MG63 (cell line): ENCODE measurements around the gene FUS. TPM values are rescaled to one million over a fixed set of nuclear protein-coding genes. Genes with fewer than 3 reads are reported as not detected.
"Not testable (repeated sequence)": the region's sequence is repeated elsewhere in the genome, so short reads cannot be mapped to it uniquely, and the experiment has no call there.

Experiments used
- DNase-seq: peaks from one replicate; pipeline ENCODE4 v3.0.0-alpha.2; 2020
- H3K27me3 ChIP-seq: fragments of 250-450 bp; sonication (Bioruptor Pico); 2 replicates; pipeline ENCODE4 v1.5.1; 2020; ENCODE audit warnings: mild to moderate bottlenecking, moderate library complexity
- H3K36me3 ChIP-seq: fragments of 250-450 bp; sonication (Bioruptor Pico); 2 replicates; pipeline ENCODE4 v1.5.1; 2020; ENCODE audit warnings: mild to moderate bottlenecking, moderate library complexity
- H3K4me3 ChIP-seq: fragments of 250-450 bp; sonication (Bioruptor Pico); 2 replicates; pipeline ENCODE4 v1.5.1; 2020; ENCODE audit warnings: mild to moderate bottlenecking, moderate library complexity
- H3K9me3 ChIP-seq: fragments of 250-450 bp; sonication (Bioruptor Pico); 2 replicates; pipeline ENCODE4 v1.5.1; 2020; ENCODE audit warnings: mild to moderate bottlenecking, moderate library complexity
- total RNA-seq: library from RNA; depleted of rRNA; stranded (reverse); fragments of >200 nt; shearing (Covaris generic); gene quantifications from 2 replicates; pipeline ENCODE4 v1.2.3, GENCODE V29; 2014; ENCODE audit warnings: low replicate concordance

The FUS gene
- total RNA-seq, 1 experiment from 2014 or later: 17.2 TPM

DNA sequence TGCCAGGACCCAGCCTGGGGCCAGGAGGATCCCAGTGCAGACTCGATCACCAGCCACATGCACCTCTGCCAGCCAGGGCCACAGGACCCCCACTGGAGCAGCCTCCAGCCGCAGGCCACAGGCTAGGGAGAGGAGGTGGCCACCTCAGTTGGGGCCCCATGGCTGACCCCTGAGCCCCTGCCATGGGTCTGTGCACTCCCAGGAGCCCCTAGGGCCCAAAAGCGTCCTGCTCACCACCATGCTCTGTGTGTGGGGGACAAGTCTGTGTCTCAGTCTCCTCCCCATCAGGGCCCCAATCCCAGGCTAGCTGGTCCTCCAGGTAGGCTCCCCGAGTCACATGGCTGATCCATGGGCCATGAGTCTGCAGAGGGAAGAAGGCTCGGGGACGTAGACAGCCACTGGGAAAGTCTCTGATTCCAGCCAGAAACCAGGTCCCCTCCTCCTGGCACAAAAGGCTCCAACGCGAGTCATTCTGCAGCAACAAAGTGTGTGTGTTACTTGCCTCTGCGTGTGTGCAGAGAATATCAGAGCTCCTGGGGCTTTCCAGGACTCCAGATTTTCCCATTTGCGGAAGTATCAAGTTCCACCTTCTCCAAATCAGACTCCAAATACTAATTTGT is 38.3 kb upstream of the FUS start:
- H3K9me3 ChIP-seq: no peaks in the 10 kb centered on the region
- peak overlapping the region; percentile 34 for H3K4me3 ChIP-seq
- no peaks in the 10 kb centered on the region for H3K36me3 ChIP-seq
- DNase-seq: peak; percentile 72
- no peaks in the 10 kb centered on the region for H3K27me3 ChIP-seq

DNA sequence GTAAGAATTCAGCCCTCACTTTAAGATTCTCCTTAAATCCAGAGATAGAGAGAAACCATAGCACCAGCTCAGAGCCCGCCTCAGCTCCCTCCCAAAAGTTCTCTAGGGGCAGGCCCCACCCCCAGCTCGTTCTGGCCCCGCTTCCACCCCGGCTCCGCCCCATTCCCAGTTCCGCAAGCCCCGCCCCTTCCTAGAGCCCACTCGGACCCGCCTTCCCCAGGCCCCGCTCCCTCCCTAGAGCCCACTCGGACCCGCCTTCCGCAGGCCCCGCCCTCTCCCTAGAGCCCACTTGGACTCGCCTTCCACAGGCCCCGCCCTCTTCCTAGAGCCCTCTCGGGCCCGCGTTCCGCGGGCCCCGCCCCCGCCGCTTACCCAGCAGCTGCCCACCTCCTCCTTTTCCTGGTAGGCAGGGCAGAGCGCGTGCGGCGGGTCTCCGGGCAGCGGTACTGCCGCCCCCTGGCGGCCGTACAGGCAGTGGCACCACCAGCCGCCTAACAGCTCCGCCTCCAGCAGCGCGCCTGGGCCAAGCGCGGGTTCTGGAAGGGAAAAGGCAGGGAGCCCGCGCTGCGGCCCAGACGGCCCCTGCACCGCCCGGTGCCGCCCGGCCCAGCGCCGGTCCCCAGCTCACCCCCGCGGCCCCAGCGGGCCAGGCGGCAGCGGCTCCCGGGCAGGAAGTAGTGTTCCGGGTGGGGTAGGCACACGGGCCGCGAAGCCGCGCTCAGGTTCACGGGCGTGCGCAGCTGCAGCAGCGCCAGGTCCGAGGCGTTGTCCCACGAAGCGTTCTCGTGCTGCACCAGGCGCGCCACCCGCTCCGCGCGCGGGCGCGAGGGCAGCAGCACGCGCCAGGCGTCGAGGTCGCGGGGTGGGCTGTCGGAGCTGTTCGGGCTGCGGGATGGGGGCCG is 37.6 kb upstream of the FUS start:
- DNase-seq: peak; percentile 99
- H3K36me3 ChIP-seq: no peaks in the 10 kb centered on the region
- no peaks in the 10 kb centered on the region for H3K27me3 ChIP-seq
- H3K4me3 ChIP-seq: peak overlapping the region; percentile 34
- H3K9me3 ChIP-seq: no peaks in the 10 kb centered on the region

DNA sequence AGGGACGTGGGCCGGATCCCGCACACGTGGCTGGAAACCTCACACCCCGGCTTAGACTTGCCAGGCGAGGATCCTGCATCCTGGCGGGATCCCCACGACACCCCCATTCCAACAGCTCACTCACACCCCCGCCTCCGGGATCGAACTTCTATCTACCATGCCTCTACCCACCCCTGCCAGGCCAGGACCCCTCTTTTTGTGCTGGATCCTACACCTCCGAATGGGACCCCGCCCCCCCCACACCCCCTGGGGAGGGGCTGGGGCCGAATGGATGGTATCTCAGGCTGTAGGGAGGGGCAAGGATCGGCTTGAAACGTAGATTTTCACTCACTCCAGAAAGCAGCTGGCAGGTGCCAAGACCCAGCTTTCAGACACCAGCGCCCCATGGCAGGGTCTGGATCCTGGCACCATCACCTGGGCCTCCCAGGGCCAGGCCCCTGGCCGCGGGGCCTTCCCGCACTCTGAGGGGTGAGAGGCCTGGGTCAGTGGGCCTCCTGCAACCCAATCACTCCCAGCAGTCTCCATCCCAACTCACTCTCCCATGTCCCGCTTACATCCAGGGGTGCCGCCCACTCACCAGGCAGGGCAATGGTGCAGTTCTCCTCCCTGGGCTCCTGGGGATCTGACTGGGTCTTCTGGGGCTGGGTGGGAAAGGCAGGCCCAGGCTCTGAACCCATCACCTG is 36.8 kb upstream of the FUS start:
- Histone ChIP-seq H3K9me3 (no peaks in the 10 kb centered on the region), H3K36me3 (no peaks in the 10 kb centered on the region), H3K4me3 (no peak overlapping the region), H3K27me3 (no peaks in the 10 kb centered on the region)
- no peak for DNase-seq

- DNase-seq: no peak
- H3K27me3 ChIP-seq: no peaks in the 10 kb centered on the region
- H3K4me3 ChIP-seq: no peak overlapping the region
- no peaks in the 10 kb centered on the region for H3K36me3 ChIP-seq
- H3K9me3 ChIP-seq: no peaks in the 10 kb centered on the region
Observed at GRCh38 chr16:31143694-31144148, 36.2 kb upstream of the FUS start.

- not testable (repeated sequence) for H3K27me3 ChIP-seq, H3K9me3 ChIP-seq, H3K4me3 ChIP-seq, H3K36me3 ChIP-seq
- peak; percentile 60 for DNase-seq
Observed at GRCh38 chr16:31144418-31144817, 35.5 kb upstream of the FUS start.

DNA sequence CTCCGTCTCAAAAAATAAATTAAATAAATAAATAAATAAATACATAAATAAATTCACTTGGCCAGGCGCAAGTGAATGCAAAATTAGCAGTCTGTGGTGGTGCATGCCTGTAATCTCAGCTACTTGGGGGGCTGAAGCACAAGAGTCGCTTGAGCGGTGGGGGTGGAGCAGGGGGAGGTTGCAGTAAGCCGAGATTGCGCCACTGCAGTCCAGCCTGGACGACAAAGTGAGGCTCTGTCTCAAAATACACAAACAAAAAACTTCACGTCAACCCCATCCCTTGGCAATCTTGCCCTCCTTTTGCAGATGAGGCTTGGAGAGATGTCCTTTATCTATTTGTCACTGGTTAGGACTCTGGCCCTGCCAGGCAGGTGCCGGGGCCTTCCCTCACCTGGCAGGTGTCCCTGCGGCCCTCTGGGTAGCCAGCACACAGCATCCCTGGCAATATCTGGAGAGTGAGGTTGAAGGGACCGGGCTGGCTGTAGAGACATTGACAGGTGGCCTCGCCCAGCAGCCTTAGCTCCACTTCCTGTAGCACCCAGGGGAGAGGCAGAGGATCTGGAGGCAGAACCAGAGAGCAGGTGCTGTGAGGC is 34.4 kb upstream of the FUS start:
- no peaks in the 10 kb centered on the region for H3K9me3 ChIP-seq
- no peak for DNase-seq
- H3K36me3 ChIP-seq: no peaks in the 10 kb centered on the region
- no peak overlapping the region for H3K4me3 ChIP-seq
- no peaks in the 10 kb centered on the region for H3K27me3 ChIP-seq

- DNase-seq: no peak
- H3K36me3 ChIP-seq: no peaks in the 10 kb centered on the region
- H3K9me3 ChIP-seq: no peaks in the 10 kb centered on the region
- no peaks in the 10 kb centered on the region for H3K27me3 ChIP-seq
- H3K4me3 ChIP-seq: no peak overlapping the region
Observed at GRCh38 chr16:31147574-31147973, 32.4 kb upstream of the FUS start.

DNA sequence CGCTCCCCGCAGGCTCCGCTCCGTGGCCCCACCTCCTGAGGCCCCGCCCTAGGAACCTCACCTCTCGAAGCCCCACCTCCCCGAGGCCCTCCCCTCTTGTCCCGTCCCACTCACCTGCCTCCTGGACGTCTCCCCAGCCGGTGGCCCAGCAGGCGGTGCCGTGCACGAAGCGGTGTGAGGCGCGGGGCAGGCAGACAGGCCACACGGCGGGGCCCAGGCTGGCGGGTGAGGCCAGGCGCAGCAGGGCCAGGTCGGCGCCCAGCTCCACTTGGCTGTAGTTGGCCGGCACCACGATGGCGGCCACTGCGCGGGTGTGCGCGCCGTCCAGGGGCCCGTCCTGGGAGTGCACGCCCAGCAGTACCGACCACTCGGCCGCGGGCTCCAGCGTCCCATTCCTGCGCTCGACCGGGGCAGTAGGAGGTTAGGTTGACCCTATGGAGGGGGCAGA is 31.6 kb upstream of the FUS start:
- Histone ChIP-seq H3K4me3 (no peak overlapping the region), H3K27me3 (no peaks in the 10 kb centered on the region), H3K36me3 (no peaks in the 10 kb centered on the region), H3K9me3 (no peaks in the 10 kb centered on the region)
- no peak for DNase-seq

GRCh38 chr16:31148896-31149295 is 31.0 kb upstream of the FUS start:
- no peaks in the 10 kb centered on the region for H3K9me3 ChIP-seq
- H3K27me3 ChIP-seq: no peaks in the 10 kb centered on the region
- no peak overlapping the region for H3K4me3 ChIP-seq
- no peak for DNase-seq
- H3K36me3 ChIP-seq: no peaks in the 10 kb centered on the region

- DNase-seq: no peak
- H3K36me3 ChIP-seq: no peaks in the 10 kb centered on the region
- H3K4me3 ChIP-seq: no peak overlapping the region
Observed at GRCh38 chr16:31149332-31149731, 30.6 kb upstream of the FUS start.

DNA sequence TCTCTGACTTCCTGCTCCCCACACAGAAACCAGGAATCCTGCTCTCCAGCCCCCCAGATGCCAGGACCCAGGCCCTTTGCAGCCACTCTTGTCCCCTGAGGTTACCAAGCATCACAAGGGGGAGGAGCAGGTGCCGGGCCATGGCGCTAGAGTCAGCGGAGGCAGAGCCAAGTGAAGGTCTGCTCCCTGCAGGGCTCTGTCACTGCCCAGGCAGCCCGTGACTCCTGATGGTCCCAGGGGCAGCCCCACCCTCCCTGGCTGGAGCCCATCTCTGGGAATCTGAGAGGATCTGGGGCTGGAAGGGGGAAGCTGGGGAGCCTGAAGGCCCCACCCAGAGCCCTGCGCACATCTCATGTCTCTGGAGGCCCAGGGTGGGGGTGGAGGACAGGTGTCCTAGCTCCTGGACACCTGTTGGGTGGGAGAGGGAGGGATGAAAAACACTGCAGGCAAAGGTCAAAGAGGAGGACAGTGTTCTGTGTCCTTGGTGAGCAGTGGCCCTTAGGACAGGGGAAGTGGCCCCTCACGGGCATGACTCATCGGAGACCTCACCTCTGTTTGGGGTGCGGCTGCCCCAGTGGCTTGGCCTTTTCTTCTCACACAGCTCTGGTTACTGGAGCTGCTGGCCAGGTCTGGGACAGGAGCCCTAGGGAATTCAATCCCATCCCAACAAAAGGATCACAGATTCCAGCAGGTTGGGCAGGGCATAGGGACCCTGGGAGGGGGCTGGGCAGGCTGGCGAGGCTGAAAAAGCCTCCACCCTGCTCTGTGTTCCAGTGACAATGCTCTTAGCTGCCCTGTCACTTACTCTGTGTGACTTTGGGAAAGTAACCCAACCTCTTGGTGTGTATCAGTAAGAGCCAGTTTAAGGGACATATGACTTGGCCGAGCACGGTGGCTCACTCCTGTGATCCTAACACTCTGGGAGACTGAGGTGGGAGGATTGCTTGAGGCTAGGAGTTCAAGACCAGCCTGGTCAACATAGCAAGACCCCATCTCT is 29.7 kb upstream of the FUS start, which contains the start of gene PRSS36:
PRSS36 (minus strand) TSS at position 173 of the 997 bp plus-strand sequence; CDS start at position 142, 31 bp downstream.
- Histone ChIP-seq H3K36me3 (no peaks in the 10 kb centered on the region), H3K4me3 (no peak within 1 kb of the TSS), H3K27me3 (no peaks in the 10 kb centered on the region), H3K9me3 (no peaks in the 10 kb centered on the region)
- no peak for DNase-seq

More at GRCh38 chr16:31149332-31149731, 30.6 kb upstream of the FUS start:
- no peaks in the 10 kb centered on the region for H3K9me3 ChIP-seq
- H3K27me3 ChIP-seq: no peaks in the 10 kb centered on the region

DNA sequence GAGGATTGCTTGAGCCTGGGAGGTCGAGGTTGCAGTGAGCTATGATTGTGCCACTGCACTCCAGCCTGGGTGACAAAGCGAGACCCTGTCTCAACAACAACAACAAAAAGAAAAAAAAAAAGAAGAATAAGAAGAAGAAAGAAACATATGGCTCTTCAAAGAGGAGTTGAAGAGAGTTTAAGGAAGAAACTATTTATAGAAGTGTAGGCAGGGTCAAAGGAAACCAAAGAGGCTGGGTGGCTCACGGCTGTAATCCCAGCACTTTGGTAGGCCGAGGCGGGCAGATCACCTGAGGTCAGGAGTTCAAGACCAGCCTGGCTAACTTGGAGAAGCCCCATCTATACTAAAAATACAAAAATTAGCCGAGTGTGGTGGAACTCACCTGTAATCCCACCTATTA is 29.0 kb upstream of the FUS start:
- H3K27me3 ChIP-seq, H3K4me3 ChIP-seq, DNase-seq, H3K9me3 ChIP-seq, H3K36me3 ChIP-seq: not testable (repeated sequence)

- peaks cover 6% of the 10 kb centered on the region; the same call in 1 of the 2 replicates for H3K27me3 ChIP-seq
- H3K9me3 ChIP-seq: no peaks in the 10 kb centered on the region; the same call in 1 of the 2 replicates
- no peaks in the 10 kb centered on the region for H3K36me3 ChIP-seq
- no peak overlapping the region for H3K4me3 ChIP-seq
- no peak for DNase-seq
Observed at GRCh38 chr16:31157136-31157535, 22.8 kb upstream of the FUS start.

DNA sequence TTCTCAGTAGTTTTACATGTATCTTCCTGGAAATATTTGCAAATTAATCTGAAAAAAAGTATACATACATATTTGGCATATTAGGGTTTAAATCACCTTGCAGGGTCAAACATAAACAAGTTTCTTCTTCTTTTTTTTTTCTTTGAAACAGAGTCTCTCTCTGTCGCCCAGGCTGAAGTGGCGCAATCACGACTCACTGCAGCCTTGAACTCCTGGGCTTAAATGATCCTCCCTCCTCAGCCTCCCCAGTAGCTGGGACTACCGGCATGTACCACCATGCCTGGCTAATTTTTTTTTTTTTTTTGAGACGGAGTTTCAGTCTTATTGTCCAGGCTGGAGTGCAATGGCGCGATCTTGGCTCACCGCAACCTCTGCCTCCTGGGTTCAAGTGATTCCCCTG is 12.6 kb upstream of the FUS start:
- H3K4me3 ChIP-seq: no peak overlapping the region
- H3K9me3 ChIP-seq: no peaks in the 10 kb centered on the region
- no peak for DNase-seq
- H3K27me3 ChIP-seq: no peaks in the 10 kb centered on the region
- no peaks in the 10 kb centered on the region for H3K36me3 ChIP-seq

- DNase-seq: no peak
- Histone ChIP-seq H3K9me3 (no peaks in the 10 kb centered on the region), H3K36me3 (no peaks in the 10 kb centered on the region), H3K27me3 (no peaks in the 10 kb centered on the region), H3K4me3 (no peak overlapping the region)
Observed at GRCh38 chr16:31168848-31169247, 11.1 kb upstream of the FUS start.

DNA sequence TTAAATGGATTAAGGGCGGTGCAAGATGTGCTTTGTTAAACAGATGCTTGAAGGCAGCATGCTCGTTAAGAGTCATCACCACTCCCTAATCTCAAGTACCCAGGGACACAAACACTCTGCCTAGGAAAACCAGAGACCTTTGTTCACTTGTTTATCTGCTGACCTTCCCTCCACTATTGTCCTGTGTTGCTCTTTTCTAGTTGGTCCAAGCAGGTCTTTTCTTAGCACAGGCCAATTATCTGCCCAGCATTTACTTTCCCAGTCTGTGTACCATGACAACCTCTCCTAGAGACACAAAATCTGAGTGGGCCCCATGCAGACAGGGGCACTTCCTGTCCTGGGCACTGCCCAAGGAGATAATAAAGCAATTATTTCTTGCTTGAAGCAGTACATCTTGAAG is 9.9 kb upstream of the FUS start:
- not testable (repeated sequence) for DNase-seq, H3K36me3 ChIP-seq, H3K27me3 ChIP-seq, H3K4me3 ChIP-seq, H3K9me3 ChIP-seq
